HG03565 (cell line): ENCODE data around the gene CXCL12.

ENCODE experiments used
- ATAC-seq: cut with Tn5 transposase; IDR thresholded peaks from one replicate; pipeline ENCODE4 v1.9.1; 2021; ENCODE audit warnings: mild to moderate bottlenecking, moderate library complexity; ENCODE audit not compliant: unreplicated experiment

The CXCL12 gene

DNA sequence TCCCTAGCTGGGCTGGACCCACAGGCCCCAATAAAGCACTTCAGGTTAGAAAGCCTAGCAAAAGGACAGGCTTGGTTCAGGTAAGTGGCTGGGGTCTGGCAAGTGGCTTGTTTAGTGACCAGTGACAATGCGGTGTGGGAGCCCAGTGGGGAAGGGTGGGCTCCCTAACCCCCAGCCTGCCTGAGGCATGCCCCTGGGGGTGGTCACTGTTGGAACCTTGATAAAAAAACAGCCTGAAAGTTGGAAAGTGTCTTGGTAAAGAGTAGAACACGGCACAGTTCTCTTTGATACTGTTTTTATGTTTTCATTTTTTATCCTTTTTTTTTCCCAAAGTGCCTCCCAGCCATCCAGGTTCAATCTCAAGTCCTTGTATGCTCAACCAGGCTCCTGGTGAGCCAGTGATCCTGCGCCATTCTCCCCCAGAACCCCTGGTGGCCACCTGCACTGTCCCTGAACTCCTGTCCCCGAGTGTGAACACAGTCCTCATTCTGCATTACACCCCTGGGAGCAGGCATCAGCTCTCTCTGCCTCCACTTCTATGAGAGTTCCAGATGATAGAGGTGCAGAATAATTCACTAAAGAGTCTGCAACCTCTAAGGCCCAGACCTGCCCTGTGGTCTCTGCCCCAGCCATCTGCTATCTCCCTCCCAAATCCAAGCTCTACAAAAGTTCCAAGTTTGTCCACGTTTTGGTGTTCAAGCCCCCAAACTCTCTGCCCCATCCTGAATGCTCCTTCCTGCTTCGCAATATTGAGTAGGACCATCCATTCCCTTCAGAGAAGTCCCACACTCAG, 15.0 kb upstream of the CXCL12 start:
- no peak for ATAC-seq

DNA sequence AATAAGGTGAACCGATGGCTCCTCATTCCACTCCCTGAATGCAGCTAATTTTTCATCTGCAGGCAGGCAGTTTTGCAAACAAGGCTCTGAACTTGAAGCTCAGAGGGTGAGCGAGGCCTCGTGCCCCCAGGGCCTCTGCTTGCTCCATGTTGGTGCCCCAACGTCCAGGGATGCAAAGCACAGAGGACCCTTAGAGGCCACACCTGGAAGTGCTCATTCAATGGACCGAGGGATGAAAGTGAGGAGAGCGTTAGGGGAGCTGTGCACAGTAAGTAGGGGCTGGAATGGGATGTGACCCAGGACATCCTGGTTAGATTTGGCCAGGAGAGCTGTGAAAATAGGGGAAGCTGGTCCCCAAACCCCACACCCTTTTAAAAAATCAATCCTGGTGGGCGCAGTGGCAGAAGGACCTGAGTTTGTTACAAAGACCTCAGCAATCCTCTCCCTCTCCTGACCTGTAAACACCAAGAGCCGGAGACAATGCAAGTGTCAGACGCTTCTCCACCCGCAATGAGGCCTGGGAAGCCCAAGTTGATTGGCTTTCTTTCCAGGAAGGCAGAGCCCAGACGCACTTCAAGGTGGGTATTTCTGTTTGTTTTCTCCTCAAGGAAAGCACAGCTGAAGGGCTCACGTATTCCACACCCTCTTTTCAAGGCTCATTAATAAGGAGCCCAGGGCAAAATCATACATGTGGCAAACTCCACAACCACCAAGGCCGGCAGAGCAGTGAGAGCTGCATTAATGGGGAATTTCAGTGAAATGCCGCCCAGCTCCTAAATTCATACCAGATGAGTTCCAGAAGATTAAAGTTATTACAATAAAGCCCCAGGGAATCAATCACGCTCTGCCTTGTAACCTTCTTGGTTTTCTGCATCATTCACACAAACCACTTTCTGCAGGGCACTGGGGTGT, 14.1 kb upstream of the CXCL12 start:
- ATAC-seq, result no peak

- no peak for ATAC-seq
Measured at GRCh38 chr10:44398271-44398670, 13.4 kb upstream of the CXCL12 start.

DNA sequence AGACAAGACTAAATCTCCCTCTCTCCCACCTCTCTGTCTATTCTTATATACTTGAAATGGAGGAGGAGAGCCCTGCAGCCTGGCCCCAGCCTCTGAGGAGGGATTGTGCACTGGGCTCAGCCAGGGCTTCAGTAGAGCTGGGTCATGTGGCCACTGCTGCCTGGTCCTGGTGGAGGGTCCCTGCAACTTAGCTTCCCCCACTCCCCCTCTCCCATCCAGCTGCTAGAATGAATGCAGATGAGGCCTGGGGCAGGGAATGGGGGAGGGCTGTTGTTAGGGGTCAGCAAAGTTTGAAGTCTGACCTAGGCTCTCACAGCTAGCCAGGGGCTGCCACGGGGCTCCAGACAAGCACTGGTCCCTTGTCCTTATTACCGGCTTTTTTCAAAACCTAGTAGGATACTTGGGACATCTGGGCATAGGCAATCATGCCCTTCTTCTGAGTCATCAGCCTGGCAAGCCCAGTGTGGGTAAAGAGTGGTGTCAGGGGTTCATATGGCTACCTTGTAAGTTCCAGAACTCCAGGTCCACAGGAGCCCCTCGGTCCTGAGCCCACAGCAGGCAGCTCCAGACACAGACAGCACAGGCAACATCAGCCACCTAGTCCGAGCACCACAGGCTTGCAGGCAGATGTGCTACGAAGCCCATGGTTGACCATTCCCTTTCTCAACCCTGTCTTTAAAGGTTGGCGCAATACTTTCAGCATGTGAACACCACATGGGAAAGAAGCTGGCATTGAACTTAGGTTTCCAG, 12.8 kb upstream of the CXCL12 start:
- no peak for ATAC-seq

DNA sequence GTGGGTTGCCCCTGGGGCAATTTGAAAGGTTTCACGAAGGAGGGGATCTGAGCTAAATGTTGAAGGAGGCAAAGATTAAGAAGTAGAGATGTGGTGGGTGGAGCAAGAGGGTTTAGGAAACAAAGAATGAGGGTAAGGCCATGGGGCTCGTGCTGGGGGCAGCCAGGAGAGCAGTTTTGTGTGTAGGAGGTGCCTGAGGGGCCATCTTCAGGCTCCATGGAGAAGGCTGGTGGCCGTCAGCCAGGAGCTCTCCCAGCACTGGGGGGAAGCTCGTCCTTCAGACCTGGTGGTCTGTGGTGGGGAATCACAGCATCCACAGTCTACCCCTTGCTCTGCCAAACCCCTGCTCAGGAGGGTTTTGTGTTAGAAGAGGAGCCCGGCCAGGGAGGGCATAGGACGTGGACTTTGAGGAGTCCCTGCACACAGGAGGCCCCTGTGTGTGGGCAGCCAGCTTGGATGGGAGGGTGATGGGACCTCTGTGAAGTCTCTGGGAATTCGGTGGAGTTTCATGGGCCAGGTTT, 11.8 kb upstream of the CXCL12 start:
- ATAC-seq, result no peak

DNA sequence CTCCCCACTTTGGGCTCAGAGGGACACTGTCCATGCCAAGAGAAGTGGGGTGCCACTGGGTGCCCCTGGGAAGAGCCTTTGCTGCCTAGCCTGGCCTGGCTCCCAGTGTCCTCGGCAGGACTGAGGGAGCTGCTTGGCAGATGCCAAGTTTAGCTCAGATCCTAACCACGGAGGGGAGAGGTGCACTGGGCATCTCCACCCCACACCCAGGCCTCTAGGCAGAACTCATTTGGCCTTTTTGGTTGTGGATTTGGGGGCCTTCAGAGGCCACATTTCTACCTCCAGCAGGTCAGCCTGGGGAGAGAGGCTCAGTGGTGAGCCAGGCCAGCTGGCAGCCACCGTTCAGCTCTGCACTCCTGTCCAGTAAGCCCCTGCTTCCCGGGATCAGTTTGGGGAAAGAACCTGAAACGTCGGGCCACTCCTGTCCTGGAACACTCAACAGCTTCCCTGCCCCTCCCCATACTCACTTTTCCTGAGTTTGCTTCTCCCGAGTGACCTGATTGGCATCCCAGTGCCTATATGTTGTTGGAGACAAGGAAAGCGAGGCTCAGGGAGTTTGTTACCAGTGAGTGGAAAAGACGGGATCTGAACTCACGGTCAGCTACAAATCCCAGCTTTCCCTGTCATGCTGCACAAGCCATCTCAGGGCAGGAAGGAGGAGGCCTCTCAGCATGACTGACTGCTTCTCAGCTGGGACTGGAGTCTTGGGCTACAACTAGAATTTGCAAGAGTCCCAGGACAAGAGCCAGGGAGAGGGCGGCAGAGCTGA, 11.2 kb upstream of the CXCL12 start:
- ATAC-seq, result no peak

- ATAC-seq, result no peak
Measured at GRCh38 chr10:44395396-44395795, 10.5 kb upstream of the CXCL12 start.

DNA sequence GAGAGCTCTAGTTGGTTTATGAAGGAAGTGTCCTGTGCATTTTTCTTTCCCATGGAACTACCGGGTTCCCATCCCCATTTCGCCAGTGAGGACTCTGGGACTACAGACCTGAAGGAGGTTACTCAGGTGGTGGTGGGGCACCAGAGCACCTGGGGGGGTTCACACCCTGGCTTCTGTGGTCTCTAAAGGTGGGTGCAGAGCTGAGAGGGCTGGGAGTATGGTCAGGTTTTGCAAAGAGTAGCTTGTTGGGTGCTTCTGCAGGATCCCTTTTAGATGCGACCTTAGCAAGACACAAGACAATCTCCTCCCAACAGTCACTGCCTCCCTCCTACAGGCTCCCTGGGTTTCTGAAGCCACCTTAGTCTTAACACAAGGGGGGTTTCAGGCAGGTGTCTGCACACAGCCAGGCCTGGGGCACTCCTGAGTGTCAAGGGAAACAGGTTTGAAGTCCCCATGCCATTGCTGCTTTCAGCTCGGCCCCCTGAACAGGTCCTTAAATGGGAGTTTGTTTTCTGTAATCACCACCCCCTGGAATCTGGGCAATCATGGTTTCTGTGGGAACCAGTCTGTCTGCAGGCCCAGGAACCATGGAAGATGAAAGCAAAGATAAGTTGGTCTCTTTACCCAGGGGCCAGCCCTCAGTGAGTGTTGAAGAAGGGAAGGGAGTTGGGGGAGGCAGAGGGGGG, 9.9 kb upstream of the CXCL12 start:
- ATAC-seq, result no peak

DNA sequence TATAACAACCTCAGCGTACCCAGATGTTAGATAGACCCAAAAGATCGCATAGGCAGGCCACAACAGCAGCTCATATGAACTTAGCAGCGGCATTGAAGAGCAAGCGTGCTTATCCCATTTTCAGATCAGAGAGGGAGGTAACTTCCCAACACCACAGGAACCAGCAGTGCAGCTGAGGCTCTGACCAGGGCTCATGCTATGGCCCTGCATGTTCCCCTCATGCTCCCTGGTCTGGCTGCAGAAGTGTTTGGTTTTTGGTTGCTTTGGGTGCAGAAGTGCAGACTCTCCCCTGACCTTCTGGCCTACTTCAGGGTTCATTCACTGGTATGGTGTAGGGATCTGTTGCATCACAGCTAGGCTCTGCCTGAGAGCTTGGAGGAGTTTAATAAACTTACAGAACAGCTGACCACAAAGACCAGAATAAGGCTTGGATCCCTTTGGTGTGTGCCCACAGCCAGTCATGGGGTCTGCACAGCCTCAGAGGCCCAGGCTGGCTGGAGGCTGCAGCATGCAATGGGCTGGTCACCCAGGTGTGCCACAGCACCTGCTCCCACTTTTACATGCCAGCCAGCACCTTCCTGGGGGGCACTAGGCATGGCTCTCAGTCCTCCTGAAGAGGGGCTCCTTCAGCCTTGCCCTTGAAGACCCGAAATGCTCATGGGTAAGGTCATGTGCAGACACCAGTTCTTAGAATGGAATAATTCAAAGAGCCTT, 9.1 kb upstream of the CXCL12 start:
- ATAC-seq, result no peak

DNA sequence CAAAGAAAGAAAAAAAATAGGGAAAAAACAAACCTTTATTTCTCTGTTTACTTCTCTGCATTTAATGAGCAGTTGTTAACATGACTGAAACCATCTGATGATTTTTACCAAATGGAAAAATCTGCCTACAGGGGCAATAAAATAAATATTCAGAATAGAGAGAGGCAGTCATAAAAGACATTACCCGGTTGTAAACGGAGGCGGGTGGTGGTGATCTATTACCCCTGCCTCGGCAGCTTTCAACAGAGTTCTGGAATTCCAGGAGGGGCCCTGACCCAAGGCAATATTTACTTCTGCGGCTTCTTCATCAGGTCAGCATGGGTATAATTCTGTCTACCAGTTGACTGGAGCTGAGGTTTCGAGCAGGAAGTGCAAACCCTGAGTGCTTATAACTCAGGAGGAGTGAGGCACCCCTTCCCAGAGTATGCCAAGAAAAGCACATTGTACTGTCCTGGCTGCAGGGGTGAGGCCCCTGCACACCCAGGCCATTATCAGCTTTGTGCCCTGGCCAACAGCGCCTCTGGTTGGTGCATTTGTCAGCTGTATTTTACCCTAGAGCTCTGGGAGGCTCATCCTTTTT, 8.2 kb upstream of the CXCL12 start:
- ATAC-seq, result no peak

DNA sequence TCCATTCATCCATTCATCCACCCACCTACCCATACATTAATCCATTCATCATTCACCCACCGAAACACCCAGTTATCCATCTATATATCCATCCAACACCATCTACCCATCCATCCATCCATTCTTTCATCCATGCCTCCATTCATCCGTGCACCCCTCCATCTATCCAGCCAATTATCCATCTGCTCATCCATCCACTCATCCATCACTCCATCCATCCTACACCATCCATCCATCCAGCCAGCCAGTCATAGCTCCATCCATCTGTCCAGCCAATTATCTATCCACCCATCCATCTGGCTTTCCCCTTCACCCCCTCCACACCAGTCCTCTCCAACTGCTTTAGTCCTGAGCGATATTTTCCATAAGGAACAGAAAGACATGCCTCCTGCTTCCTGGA, 7.5 kb upstream of the CXCL12 start:
- no peak for ATAC-seq

- no peak for ATAC-seq
Measured at GRCh38 chr10:44391981-44392380, 7.1 kb upstream of the CXCL12 start.

GRCh38 chr10:44390585-44391072, 5.7 kb upstream of the CXCL12 start:
- ATAC-seq, result no peak

- ATAC-seq, result no peak
Measured at GRCh38 chr10:44389556-44389955, 4.7 kb upstream of the CXCL12 start.

DNA sequence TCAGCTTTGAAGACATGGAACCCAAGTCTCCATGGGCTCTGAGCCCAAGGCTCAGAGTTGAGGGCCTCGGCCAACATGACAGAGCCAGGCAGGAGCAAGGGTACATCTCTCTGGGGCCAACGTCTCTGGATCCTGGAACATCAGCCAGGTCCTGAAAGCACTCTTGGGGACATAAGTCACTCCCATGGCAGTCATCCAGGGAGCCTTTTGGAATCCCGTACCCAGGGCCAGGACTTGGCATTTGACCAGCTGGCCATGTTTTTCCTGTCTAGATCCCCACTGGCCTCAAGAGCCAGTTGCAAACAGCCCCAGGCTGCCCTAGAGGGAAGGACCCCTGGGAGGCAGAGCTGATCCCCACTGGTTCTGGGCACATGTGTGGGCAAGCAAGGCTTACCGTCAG, 4.3 kb upstream of the CXCL12 start:
- ATAC-seq, result no peak

GRCh38 chr10:44388641-44389040, 3.7 kb upstream of the CXCL12 start:
- ATAC-seq, result no peak

DNA sequence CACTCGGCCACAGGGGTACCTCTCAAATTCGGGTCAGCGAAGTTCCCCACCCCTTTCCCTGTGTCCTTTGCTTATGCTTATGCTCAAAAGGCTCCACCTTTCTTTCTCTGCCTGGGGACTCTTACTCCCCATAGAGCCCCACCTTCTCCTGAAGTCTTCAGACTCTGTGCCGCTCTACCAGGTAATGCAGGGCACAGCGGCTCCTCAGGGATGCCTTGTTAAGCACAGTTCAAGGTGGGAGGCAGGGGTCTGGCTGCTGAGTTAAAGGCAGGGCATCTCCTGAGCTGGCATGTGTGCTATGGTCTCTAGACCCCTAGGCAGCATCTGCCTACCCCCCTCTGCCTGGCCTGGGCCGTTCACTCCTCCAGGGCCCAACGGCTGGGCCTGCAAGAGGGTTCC, 3.0 kb upstream of the CXCL12 start:
- no peak for ATAC-seq

DNA sequence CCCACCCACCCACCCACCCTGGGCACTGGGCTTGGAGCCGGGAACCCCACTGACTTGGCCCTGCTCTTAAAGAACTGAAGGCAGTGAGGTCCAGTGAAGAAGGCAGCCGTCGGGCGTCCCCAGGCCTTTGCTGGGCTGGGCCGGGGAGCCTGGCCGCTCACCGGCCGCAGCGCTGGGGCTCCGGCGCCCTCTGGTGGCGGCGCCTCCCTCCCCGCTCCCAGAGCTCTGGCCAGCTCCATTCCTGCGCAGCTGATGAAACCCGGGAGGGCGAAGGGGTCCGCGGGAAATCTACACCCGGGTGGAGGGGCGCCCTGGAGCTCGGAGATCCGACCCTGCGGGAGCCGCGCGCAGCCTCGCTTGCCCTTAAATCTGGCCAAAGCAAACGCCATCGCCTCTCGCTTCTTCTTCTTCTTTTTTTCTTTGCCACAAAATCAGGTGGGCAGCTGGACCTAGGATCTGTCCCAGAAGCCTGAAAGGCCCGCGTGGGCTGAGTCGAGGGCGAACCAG, 1.7 kb upstream of the CXCL12 start:
- ATAC-seq, result no peak
